HepG2 (cell line): ENCODE results near the gene SPON1. TPM values are rescaled to one million over a fixed set of nuclear protein-coding genes. Genes with fewer than 3 reads are reported as not detected.

ENCODE experiments used
- ATAC-seq: fragments of 200-7000 bp; cut with Tn5 transposase; 3 replicates; pipeline ENCODE4 v1.9.1; 2020; ENCODE audit warnings: mild to moderate bottlenecking, moderate library complexity
- BruUV-seq: library from RNA; stranded (reverse); fragments of 400-500 nt; replicated peaks from 2 replicates; lab custom pipeline; 2021; lab: Mats Ljungman, UMichigan
- CTCF ChIA-PET: fragments of 300-600 bp; formaldehyde crosslinking; extraction: SDS; loops from one replicate; lab custom pipeline; 2021; ENCODE audit warnings: low total read pairs, inconsistent platforms, low intra/inter-chr PET ratio; lab: Yijun Ruan, JAX
- POLR2A ChIA-PET: fragments of 350-600 bp; sonication (Branson Sonifier 250); formaldehyde crosslinking; loops from one replicate; lab custom pipeline; 2020; ENCODE audit warnings: antibody characterized with exemption, inconsistent platforms; lab: Yijun Ruan, JAX
- DNase-seq: peaks from one replicate; pipeline ENCODE4 v3.0.0-alpha.2; 2015; ENCODE audit warnings: low spot score
- FAIRE-seq: peaks from 3 replicates; lab custom pipeline; 2011; peaks lifted over from hg19 to GRCh38; lab: Jason Lieb, UNC
- H2AFZ ChIP-seq: one replicate; pipeline ENCODE4 v1.6.1; 2011; ENCODE audit warnings: low read length, inconsistent platforms
- H3K27ac ChIP-seq: fragments of 300-600 bp; 3 replicates; pipeline ENCODE4 v1.8.0; 2011; ENCODE audit warnings: mixed run types, mild to moderate bottlenecking, mixed read lengths, low read length, inconsistent platforms; ENCODE audit not compliant: insufficient read depth; ENCODE audit errors: extremely low read length
- H3K27me3 ChIP-seq, 2 experiments: fragments of 200-600 bp in 1 of 2; 2 replicates in 1 of 2; 3 replicates in 1 of 2; pipeline versions ENCODE4 v1.6.0 to v1.8.0; 2011; ENCODE audit warnings: low read length in 2 of 2, mild to moderate bottlenecking in 2 of 2, moderate library complexity in 2 of 2, inconsistent platforms in 1 of 2; ENCODE audit not compliant: insufficient read depth in 2 of 2, control insufficient read depth in 1 of 2
- H3K36me3 ChIP-seq, 2 experiments: fragments of 200-600 bp in 1 of 2; replicated peaks in 1 of 2; 2 replicates in 1 of 2; 3 replicates in 1 of 2; pipeline versions ENCODE4 v1.5.1 to v1.8.0; 2011; ENCODE audit warnings: low read length in 2 of 2, inconsistent platforms in 1 of 2; ENCODE audit not compliant: insufficient read depth in 2 of 2, control insufficient read depth in 1 of 2
- H3K4me1 ChIP-seq: 2 replicates; pipeline ENCODE4 v1.5.1; 2012; ENCODE audit warnings: low read length, inconsistent platforms; ENCODE audit not compliant: insufficient read depth
- H3K4me2 ChIP-seq: 2 replicates; pipeline ENCODE4 v1.6.0; 2011; ENCODE audit warnings: low read depth, low read length, inconsistent platforms
- H3K4me3 ChIP-seq, 3 experiments: fragments of 200-600 bp in 1 of 3; sonication (generic), shearing (Covaris generic) in 1 of 3; replicated peaks in 1 of 3; 2 replicates each; pipeline ENCODE4 v1.5.1; 2011 to 2016; ENCODE audit warnings: low read length in 3 of 3, inconsistent platforms in 2 of 3, low read depth in 2 of 3, mild to moderate bottlenecking in 2 of 3, control low read depth in 1 of 3, mixed read lengths in 1 of 3; ENCODE audit not compliant: insufficient read depth in 1 of 3
- H3K79me2 ChIP-seq: one replicate; pipeline ENCODE4 v1.6.1; 2011; ENCODE audit warnings: low read length, inconsistent platforms; ENCODE audit not compliant: insufficient read depth
- H3K9ac ChIP-seq: 2 replicates; pipeline ENCODE4 v1.6.0; 2011; ENCODE audit warnings: mild to moderate bottlenecking, low read depth, low read length, inconsistent platforms; ENCODE audit not compliant: insufficient read depth
- H3K9me3 ChIP-seq: 2 replicates; pipeline ENCODE4 v1.5.1; 2012; ENCODE audit warnings: mild to moderate bottlenecking, low read length
- H4K20me1 ChIP-seq: 2 replicates; pipeline ENCODE4 v1.6.0; 2011; ENCODE audit warnings: inconsistent platforms, mild to moderate bottlenecking, low read length, moderate library complexity; ENCODE audit not compliant: insufficient read depth
- KDM2A ChIP-seq: sonication (generic); formaldehyde crosslinking; IDR thresholded peaks from 2 replicates; pipeline ENCODE4 v1.4.0; 2020; ENCODE audit warnings: low read depth, missing genetic modification reagents, borderline replicate concordance
- KDM5A ChIP-seq: fragments of 200-600 bp; sonication (generic); IDR thresholded peaks from 2 replicates; pipeline ENCODE4 v1.7.0; 2018; ENCODE audit warnings: antibody characterized with exemption, mild to moderate bottlenecking, low read length, borderline replicate concordance
- RAD21 ChIP-seq: fragments of 450-650 bp; formaldehyde crosslinking; IDR thresholded peaks from 2 replicates; pipeline ENCODE4 v1.5.0; 2020; ENCODE audit warnings: mild to moderate bottlenecking
- RBAK ChIP-seq: sonication (generic); formaldehyde crosslinking; IDR thresholded peaks from 2 replicates; pipeline ENCODE4 v1.5.1; 2020; ENCODE audit warnings: mild to moderate bottlenecking, missing genetic modification reagents
- ZFP36 ChIP-seq: fragments of 150-350 bp; IDR thresholded peaks from 2 replicates; pipeline ENCODE4 v1.6.1; 2018; ENCODE audit warnings: borderline replicate concordance, low read length, low read depth; ENCODE audit not compliant: partially characterized antibody
- ZNF12 ChIP-seq: sonication (generic); formaldehyde crosslinking; IDR thresholded peaks from 2 replicates; pipeline ENCODE4 v1.5.0; 2020; ENCODE audit warnings: missing genetic modification reagents
- ZNF33A ChIP-seq: sonication (generic); formaldehyde crosslinking; IDR thresholded peaks from 2 replicates; pipeline ENCODE4 v1.5.1; 2020; ENCODE audit warnings: missing genetic modification reagents, mild to moderate bottlenecking, moderate library complexity, borderline replicate concordance
- ZNF782 ChIP-seq: sonication (generic); formaldehyde crosslinking; IDR thresholded peaks from 2 replicates; pipeline ENCODE4 v1.4.0; 2020; ENCODE audit warnings: missing genetic modification reagents, mild to moderate bottlenecking, borderline replicate concordance
- ZSCAN22 ChIP-seq: sonication (generic); formaldehyde crosslinking; IDR thresholded peaks from 2 replicates; pipeline ENCODE4 v1.4.0; 2020; ENCODE audit warnings: mild to moderate bottlenecking, missing genetic modification reagents
- ZSCAN25 ChIP-seq: sonication (generic); formaldehyde crosslinking; IDR thresholded peaks from 2 replicates; pipeline ENCODE4 v1.8.0; 2022; ENCODE audit warnings: mild to moderate bottlenecking, missing genetic modification reagents
- WGBS: methylation state at CpG from one replicate; pipeline ENCODE4 v1.1.6; 2017; ENCODE audit warnings: low lambda C conversion rate; 5-methylcytosine and 5-hydroxymethylcytosine counted together
- in situ Hi-C: cut with HindIII; loops from 2 replicates; pipeline ENCODE4 v1.10.0; 2017; ENCODE audit warnings: low pct_unique_long_range_greater_than_20kb; ENCODE audit not compliant: extremely low pct_ligation_motif_present
- intact Hi-C: fragments of 100-400 bp; cut with micrococcal nuclease; formaldehyde crosslinking; loops from one replicate; pipeline ENCODE4 v1.10.0; 2022; ENCODE audit not compliant: unreplicated experiment
- polyA plus RNA-seq, 8 experiments: library from polyadenylated mRNA; depleted of rRNA in 3 of 8; stranded (reverse) in 7 of 8; unstranded in 1 of 8; fragments of >200 nt; fragmentation: Illumina TruSeq in 4 of 8; extraction: Trizol in 4 of 8; gene quantifications; 2 replicates each; pipeline versions ENCODE4 v1.2.1 to v1.2.3, GENCODE V29; 2011 to 2016; ENCODE audit warnings: low read depth in 4 of 8, missing spikeins in 1 of 8, mixed read lengths in 1 of 8; ENCODE audit not compliant: insufficient read depth in 1 of 8
- total RNA-seq, 5 experiments: library from RNA; depleted of rRNA; stranded (reverse); fragments of >200 nt; fragmentation: Illumina TruSeq; extraction: Trizol; gene quantifications; 2 replicates each; pipeline ENCODE4 v1.2.3, GENCODE V29; 2016; ENCODE audit warnings: low read depth in 1 of 5
- TF ChIP-seq, protein P1 (sequence below): sonication (generic); formaldehyde crosslinking; IDR thresholded peaks from 2 replicates; pipeline ENCODE4 v1.5.1; 2020; ENCODE audit warnings: mild to moderate bottlenecking, missing genetic modification reagents, moderate library complexity
- TF ChIP-seq, protein P2 (sequence below): sonication (generic); formaldehyde crosslinking; IDR thresholded peaks from 2 replicates; pipeline ENCODE4 v1.8.1; 2023; ENCODE audit warnings: missing genetic modification reagents, mild to moderate bottlenecking, borderline replicate concordance
- TF ChIP-seq, protein P3 (sequence below): sonication (generic); formaldehyde crosslinking; IDR thresholded peaks from 2 replicates; pipeline ENCODE4 v1.4.0; 2020; ENCODE audit warnings: missing genetic modification reagents
- TF ChIP-seq, protein P4 (sequence below): sonication (generic); formaldehyde crosslinking; IDR thresholded peaks from 2 replicates; pipeline ENCODE4 v1.4.0; 2020; ENCODE audit warnings: missing genetic modification reagents
- TF ChIP-seq, protein P5 (sequence below): sonication (generic); formaldehyde crosslinking; IDR thresholded peaks from 2 replicates; pipeline ENCODE4 v1.8.0; 2022; ENCODE audit warnings: missing genetic modification reagents, mild to moderate bottlenecking, moderate library complexity, borderline replicate concordance

The SPON1 gene
- total and polyA plus RNA-seq, 2 of the 13 experiments (the other 11 are each of a cell fraction or from before 2014, with no cell fraction given) = not detected

DNA sequence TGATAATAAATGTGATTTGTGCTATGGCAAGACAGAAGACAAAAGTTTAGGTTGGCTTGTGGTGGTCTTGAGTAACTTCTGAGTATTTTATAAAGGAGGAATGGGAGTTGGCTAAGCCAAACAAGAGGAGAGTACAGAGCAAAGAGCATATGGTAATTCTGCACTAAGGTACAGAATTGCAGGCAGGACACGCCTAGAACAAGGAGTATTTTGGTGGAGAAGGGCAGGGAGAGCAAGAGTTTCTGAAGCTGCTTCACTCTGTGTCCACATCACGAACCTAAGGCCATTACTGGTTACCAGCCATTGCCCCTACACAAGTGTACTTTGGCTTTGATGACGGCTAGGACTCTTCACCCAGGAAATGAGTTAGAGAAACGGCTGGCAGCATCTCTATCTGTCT is 170.9 kb downstream of the SPON1 start (continued):
- TF ChIP-seq, protein P1, sequence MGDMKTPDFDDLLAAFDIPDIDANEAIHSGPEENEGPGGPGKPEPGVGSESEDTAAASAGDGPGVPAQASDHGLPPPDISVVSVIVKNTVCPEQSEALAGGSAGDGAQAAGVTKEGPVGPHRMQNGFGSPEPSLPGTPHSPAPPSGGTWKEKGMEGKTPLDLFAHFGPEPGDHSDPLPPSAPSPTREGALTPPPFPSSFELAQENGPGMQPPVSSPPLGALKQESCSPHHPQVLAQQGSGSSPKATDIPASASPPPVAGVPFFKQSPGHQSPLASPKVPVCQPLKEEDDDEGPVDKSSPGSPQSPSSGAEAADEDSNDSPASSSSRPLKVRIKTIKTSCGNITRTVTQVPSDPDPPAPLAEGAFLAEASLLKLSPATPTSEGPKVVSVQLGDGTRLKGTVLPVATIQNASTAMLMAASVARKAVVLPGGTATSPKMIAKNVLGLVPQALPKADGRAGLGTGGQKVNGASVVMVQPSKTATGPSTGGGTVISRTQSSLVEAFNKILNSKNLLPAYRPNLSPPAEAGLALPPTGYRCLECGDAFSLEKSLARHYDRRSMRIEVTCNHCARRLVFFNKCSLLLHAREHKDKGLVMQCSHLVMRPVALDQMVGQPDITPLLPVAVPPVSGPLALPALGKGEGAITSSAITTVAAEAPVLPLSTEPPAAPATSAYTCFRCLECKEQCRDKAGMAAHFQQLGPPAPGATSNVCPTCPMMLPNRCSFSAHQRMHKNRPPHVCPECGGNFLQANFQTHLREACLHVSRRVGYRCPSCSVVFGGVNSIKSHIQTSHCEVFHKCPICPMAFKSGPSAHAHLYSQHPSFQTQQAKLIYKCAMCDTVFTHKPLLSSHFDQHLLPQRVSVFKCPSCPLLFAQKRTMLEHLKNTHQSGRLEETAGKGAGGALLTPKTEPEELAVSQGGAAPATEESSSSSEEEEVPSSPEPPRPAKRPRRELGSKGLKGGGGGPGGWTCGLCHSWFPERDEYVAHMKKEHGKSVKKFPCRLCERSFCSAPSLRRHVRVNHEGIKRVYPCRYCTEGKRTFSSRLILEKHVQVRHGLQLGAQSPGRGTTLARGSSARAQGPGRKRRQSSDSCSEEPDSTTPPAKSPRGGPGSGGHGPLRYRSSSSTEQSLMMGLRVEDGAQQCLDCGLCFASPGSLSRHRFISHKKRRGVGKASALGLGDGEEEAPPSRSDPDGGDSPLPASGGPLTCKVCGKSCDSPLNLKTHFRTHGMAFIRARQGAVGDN (CRISPR knock-in tag) = no peak
- no peak for TF ChIP-seq ZFP36
- no peak for TF ChIP-seq ZNF33A (CRISPR knock-in tag)
- TF ChIP-seq, protein P2, sequence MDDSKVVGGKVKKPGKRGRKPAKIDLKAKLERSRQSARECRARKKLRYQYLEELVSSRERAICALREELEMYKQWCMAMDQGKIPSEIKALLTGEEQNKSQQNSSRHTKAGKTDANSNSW (CRISPR knock-in tag) = no peak
- no peak for TF ChIP-seq ZSCAN25
- TF ChIP-seq, protein P3, sequence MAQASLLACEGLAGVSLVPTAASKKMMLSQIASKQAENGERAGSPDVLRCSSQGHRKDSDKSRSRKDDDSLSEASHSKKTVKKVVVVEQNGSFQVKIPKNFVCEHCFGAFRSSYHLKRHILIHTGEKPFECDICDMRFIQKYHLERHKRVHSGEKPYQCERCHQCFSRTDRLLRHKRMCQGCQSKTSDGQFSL = no peak
- no peak for TF ChIP-seq ZNF782 (CRISPR knock-in tag)

DNA sequence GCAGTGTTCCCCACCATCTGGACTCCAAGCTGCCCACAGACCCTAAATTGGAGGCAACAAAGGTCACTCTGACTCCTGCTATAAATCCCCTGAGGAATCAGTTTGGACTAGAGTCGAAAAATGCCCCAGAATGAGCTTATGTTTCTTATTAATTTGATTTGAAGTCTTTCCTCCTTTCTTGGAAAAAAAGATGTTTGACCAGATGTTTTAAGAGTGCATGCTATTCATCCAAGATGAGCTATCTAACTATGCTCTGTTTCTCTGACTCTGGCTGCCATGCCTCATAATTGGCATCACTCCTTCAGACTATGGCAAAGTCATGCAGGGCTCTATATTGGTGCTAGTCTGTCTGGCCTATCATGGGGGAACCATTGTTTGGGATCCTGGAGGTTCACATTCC is 174.0 kb downstream of the SPON1 start:
- in situ Hi-C loops = no loop called here
- no peaks in the 10 kb centered on the region for H3K9me3 ChIP-seq
- intact Hi-C loops = no loop called here
- no peaks in the 10 kb centered on the region for H4K20me1 ChIP-seq
- ChIA-PET CTCF (no interaction called here), POLR2A (no interaction called here)
- FAIRE-seq = no peak
- H3K4me3 ChIP-seq = no peak overlapping the region
- WGBS = 0% methylated on average over 1 of the region's 1 CpG
- DNase-seq = no peak
- no peak overlapping the region for H2AFZ ChIP-seq
- H3K4me2 ChIP-seq = no peak overlapping the region
- no peak overlapping the region for H3K27ac ChIP-seq
- BruUV-seq = no TSS peak
- 0 out of 5 replicates have a peak, but pooled peaks cover 0 to 4% of the 10 kb centered on the region in 2 experiments for H3K27me3 ChIP-seq
- no peaks in the 10 kb centered on the region for H3K79me2 ChIP-seq
- no peaks in the 10 kb centered on the region for H3K4me1 ChIP-seq
- no peak overlapping the region for H3K9ac ChIP-seq
- ATAC-seq = no peak
- no peaks in the 10 kb centered on the region for H3K36me3 ChIP-seq
- TF ChIP-seq RAD21 (no peak), ZSCAN22 (no peak), RBAK (CRISPR knock-in tag) (no peak), KDM5A (no peak), ZNF12 (CRISPR knock-in tag) (no peak), KDM2A (CRISPR knock-in tag) (no peak)
- TF ChIP-seq, protein P4, sequence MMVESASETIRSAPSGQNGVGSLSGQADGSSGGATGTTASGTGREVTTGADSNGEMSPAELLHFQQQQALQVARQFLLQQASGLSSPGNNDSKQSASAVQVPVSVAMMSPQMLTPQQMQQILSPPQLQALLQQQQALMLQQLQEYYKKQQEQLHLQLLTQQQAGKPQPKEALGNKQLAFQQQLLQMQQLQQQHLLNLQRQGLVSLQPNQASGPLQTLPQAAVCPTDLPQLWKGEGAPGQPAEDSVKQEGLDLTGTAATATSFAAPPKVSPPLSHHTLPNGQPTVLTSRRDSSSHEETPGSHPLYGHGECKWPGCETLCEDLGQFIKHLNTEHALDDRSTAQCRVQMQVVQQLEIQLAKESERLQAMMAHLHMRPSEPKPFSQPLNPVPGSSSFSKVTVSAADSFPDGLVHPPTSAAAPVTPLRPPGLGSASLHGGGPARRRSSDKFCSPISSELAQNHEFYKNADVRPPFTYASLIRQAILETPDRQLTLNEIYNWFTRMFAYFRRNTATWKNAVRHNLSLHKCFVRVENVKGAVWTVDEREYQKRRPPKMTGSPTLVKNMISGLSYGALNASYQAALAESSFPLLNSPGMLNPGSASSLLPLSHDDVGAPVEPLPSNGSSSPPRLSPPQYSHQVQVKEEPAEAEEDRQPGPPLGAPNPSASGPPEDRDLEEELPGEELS (CRISPR knock-in tag) = no peak
- TF ChIP-seq, protein P5, sequence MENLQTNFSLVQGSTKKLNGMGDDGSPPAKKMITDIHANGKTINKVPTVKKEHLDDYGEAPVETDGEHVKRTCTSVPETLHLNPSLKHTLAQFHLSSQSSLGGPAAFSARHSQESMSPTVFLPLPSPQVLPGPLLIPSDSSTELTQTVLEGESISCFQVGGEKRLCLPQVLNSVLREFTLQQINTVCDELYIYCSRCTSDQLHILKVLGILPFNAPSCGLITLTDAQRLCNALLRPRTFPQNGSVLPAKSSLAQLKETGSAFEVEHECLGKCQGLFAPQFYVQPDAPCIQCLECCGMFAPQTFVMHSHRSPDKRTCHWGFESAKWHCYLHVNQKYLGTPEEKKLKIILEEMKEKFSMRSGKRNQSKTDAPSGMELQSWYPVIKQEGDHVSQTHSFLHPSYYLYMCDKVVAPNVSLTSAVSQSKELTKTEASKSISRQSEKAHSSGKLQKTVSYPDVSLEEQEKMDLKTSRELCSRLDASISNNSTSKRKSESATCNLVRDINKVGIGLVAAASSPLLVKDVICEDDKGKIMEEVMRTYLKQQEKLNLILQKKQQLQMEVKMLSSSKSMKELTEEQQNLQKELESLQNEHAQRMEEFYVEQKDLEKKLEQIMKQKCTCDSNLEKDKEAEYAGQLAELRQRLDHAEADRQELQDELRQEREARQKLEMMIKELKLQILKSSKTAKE = no peak
